HG03457 (cell line): ENCODE measurements around the gene LGALS3BP.

Source experiments
- ATAC-seq: cut with Tn5 transposase; IDR thresholded peaks from one replicate; pipeline ENCODE4 v1.9.1; 2021; ENCODE audit warnings: moderate number of reproducible peaks; ENCODE audit not compliant: unreplicated experiment

Gene LGALS3BP

DNA sequence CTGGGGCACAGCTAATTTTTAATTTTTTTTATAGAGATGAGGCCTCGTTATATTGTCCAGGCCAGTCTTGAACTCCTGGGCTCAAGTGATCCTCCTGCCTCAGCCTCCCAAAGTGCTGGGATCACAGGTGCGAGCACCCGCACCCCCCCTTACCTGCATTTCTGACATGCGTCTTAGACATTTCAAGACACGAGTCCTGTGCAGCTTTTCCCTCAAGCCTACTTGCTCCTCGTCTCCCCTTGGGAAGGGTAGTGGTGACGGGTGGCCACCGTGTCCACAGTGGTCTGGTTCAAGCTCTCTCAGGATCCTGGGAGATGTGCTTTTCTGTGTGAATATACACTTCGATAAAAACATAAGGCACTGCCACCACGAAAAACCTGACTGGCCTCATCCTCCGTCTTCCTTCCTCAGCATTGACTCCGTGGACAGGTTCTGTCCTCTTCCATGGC lies 20.2 kb upstream of the LGALS3BP start:
- no peak for ATAC-seq

DNA sequence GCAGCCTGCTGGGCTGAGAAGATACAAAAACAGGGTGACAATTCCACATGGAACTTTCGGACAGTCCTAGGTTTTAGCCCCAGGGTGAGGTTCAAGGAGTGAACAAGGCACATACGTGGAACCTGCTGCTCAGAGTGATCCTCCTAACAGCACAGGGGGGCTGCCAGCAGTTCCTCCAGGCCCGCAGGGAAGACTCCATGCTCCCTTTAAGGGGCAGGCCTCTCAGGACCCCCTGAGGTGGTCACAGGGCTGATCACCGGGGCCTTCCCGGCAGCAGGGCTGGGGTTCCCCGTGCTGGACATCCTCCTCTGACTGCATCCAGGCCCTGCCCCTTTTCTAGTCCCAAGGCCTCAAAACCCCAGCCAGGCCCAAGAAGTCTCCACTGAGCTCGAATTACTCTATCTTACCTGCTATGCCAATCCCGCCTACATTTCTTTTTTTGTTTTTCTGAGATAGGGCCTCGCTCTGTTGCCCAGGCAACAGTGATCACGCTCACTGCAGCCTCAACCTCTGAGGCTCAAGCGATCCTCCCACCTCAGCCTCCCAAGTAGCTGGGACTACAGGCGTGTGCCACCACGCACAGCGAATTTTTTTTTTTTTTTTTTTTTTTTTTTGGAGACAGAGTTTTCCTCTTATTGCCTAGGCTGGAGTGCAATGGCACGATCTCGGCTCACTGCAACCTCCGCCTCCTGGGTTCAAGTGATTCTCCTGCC lies 19.5 kb upstream of the LGALS3BP start:
- ATAC-seq: no peak

DNA sequence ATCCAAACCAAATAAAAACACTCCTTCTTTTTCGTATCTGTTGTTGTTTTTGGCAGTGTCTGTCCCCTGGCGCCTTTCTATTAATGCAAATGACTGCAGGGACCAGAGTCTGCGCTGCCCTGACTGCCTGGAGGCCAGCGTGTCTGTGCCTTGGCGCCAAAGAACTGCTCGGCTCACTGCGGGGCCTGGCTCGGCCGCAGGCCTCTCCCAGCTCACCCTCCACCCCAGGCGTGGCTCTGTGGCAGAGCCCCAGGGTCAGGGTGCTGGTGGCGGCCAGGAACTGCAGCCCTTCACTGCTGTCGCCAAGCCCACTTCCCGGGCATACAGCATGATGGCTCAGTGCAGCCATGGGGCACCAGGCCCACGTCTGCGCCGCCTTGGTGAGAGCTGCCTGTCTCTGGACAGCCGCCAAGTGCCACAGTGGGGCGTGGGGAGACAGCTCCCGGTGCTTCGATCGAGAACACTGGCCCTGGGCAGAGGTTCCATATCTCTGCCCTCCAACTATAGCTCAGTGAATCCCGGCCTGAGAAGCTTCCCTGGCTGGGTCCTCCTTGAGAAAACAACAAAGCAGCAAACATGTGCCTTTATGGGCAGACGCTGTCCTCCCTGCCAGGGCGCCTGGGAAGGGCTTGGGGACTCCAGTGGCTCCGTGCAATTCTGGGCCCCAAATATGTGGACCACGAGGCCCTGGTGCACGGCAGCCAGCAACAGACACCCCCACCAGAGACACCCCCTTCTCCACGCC lies 18.8 kb upstream of the LGALS3BP start:
- no peak for ATAC-seq

DNA sequence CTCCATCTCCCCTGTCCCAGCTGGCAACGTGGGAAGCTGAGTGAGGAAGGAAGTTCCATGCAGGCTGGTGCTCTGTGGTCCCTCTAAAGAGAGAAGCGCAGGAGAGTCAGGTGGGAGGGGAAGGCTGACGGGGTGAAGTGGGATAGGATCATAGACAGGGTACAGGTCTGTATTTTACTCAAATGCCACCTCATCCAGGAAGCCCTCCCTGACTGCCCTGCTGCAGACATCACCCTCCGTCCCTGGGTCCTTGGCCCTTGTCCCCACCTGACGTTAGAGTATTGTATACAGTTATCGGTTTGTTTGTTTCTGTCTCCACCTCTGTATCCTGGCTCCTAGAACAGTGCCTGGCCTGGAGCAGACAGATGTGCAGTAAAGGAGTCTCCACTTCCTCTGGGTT lies 18.2 kb upstream of the LGALS3BP start:
- no peak for ATAC-seq

DNA sequence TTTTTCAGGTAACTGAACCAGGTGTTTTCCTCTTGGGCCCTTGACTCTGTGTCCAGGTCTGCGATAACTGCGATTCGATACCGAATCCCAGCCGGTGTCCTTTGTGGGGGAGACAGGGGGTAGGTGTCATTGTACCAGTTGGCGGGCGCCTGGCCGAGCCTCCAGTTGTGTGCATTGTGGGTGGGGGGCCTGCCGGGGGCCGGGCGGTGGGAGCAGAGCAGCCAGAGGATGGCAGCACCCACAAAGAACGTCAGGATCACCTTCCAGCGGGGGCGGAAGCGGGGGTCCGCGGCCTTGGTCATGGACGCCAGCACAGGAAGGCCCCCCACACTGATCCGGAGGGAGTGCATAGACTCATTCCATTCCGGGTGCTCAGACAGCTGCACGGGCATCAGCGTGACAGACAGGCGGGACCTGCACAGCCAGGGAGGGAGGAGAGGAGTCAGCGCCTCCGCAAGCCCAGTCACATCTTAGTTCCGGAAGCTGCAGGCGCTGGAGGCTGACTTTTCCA lies 17.6 kb upstream of the LGALS3BP start:
- no peak for ATAC-seq

DNA sequence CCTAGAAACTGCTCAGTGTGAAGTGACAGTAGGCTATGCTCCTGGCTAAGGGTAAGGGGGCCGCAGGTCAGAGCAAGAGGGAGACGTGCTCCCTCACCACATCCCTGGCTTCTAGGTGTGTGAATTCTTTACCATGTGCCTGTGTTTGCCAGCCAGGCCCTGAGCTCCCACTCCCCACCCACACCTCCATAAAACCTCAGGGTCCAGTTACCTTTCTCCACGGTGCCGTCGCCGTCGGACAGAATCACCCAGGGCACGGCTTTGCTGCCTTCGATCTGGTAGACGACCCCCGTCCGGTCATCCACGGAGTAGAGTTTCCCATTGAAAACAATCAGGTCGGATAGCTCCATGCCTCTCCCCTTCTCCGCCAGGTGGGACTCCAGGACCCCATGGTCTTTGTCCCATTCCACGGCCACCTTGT lies 17.1 kb upstream of the LGALS3BP start:
- ATAC-seq: no peak

DNA sequence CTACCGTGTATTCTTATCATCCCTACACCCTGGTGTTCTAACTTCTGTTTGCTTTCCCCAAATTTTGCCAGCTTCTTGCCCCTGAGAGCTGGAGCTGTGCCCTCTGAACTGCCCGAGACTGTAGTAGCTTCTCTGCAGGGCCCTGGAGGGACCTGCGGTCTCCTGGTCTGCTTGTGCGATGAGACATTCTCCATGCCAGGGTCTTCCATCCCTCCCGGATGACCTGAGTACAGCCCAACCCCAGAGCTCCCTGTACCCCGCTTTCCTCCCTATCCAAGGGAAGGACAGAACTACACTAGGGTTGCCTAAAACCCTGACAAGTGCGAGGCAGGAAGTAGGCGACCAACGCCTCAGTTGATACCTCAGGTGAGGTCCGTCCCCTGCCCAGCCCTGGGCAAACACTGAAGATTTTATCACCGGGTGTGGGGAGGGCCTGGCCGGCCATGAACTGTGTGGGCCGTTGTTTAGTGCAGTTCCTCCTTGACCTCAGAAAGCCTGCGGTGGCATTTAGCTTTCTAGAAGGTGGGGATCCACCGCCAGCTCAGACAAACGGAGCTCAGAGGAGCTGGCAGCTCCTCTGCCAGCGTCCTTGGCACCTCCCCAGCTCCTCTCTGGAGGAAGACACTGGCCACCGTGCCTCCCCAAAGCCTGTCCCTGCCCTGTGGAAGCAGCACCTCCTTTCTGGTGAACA lies 16.2 kb upstream of the LGALS3BP start:
- ATAC-seq: no peak

DNA sequence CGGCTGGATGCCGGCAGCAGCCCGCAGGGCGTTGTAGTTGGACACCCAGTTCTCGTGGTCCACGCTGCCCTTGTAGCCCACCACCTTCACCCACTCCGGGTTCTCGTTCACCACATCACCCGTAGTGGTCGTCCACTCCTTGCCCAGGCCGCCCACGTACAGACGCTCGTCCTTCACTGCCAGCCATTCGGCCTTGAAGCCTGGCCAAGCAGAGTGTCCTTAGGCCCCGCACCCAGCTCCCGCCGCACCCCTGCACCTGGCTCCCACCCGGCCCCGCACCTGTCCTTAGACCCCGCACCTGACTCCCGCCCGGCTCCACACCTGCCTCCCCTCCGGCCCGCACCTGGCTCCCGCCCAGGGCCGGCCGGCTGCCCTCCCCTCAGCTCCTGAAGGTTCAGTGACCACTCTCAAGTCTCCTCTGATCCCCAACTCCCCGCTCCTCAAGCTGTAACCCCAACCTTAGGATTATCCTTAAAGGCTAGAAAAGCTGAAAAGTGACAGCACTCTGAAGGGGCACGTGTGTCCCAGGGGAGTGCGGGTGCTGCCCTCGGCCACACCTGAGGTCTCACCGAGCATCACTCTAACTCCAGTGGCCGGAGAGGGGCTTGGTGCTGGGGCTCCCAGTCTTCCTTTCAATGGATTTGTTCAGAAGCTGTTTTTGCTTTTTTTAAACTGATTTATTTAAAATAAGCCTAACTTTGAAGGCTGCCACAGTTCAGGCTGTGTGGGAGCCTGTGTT lies 15.5 kb upstream of the LGALS3BP start:
- no peak for ATAC-seq

DNA sequence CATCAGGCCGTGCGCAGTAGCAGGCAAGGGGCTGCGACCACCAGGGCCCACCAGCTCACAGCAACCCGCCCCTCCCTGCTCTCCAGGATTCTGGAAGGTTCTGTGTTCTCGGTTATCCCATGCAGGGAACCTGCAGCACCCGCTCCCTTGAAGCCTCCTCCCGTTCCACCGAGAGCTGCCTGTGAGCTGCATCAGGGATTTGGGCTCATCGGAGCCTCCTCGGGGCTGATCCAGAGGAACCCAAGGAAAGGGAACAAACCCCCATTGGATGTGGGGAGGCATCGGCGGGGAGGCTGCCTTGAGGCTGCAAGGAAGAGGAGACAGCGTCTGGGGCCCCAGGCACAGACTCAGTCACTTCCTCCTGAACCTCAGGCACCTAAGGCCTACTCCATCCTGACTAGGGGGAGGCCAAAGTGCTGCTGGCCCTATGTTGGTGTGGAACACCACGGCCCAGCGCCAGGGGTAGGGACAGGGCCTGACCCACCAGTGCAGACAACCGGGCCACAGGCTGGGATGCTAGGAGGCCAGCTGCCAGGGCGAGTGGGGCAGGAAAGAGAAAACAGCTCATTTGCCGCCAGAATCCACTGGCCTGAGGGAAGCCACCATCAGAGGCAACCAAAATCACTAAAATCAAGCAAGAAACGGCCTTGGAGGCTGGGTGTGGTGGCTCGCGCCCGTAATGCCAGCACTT lies 14.4 kb upstream of the LGALS3BP start:
- ATAC-seq: no peak

DNA sequence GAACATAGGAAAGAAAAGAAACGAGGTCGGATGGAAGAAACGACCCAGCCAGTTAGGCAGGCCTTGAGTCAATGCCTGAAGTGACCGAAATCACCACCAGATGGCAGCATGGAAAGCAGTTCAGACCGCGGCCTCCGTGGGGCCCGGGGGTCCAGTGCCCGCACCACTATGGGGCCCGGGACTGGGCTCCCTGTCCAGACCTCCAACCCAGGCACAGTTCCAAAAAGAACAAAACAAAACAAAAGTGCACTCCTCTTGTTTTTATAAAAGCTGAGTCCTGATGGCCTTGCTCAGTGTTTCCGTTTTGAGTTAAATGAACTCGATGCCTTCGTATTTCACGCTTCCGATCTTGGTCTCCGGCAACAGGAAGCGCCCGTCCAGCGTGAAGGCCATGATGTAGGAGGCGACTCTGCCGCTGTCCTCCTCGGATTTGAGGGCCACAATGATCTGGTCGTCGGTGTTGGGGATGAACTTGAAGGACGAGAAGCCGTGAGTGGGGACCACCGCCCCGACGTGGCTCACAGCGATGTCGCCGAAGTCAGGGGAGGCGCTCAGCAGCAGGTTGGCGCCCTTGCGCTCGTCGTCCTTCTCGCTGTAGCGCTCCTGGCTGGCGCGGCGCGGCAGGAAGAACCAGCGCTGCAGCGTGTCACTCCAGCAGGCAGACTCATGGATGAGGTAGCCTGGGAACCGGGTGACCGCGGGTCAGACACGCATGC lies 13.7 kb upstream of the LGALS3BP start:
- no peak for ATAC-seq

DNA sequence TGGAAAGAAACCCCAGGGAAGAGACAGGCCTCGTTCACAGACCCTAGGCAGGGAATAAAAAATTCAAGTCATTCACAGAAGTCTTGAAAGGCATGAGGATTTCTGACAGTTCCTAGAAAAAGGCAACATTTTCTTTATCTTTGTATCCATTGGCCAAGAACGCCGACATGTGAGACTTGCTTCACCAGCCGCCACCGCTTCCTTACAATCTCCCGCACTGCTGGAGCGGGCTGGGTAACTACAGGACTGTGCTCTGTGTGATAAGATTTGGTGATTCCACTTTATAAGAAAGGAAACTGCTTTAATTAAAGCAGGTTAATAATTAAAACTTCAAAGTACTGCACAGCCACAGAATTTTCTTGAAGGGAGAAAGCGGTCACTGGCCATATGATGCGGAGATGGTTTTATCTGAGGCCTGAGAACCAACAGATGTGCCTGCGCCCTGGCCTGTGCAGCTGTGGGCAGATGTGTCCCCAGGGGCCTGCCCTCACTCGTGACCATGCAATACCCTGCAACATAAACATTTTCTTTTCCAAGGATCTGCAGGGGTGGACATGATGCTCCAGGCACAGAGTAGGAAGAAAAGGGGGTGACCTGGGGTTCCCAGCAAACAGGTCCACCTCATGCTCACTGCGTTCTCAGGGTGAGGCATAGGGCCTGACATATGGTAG lies 13.0 kb upstream of the LGALS3BP start:
- ATAC-seq: no peak

DNA sequence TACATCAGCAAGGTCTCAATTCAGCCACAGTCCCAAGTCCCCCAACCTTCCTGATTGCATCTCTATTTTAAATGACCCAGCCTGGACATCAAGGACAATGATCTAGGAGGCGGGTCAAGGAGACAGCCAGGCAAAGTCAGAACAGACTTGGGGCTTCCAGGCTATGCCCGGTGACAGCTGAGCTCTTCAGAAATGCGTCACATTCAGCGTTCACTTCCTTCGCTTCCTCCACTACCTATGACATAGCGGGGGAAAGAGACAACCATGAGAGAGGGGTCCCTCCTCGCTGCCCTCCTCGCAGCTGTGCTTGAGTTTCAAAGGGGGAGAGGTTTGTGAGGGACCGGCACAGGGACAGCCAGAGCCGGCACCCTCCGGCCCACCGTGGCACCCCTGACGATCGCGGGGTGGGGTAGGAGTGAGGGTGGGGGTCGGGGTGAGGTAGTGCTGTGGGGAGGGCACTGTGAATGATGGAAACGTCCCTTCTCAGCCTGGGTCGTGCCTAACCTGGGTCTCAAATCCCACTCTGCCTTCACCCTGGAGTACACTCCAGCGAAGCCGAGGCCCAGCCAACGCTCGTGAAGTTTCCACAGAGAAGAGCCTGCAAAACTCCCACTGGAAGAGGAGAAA lies 12.3 kb upstream of the LGALS3BP start:
- no peak for ATAC-seq

DNA sequence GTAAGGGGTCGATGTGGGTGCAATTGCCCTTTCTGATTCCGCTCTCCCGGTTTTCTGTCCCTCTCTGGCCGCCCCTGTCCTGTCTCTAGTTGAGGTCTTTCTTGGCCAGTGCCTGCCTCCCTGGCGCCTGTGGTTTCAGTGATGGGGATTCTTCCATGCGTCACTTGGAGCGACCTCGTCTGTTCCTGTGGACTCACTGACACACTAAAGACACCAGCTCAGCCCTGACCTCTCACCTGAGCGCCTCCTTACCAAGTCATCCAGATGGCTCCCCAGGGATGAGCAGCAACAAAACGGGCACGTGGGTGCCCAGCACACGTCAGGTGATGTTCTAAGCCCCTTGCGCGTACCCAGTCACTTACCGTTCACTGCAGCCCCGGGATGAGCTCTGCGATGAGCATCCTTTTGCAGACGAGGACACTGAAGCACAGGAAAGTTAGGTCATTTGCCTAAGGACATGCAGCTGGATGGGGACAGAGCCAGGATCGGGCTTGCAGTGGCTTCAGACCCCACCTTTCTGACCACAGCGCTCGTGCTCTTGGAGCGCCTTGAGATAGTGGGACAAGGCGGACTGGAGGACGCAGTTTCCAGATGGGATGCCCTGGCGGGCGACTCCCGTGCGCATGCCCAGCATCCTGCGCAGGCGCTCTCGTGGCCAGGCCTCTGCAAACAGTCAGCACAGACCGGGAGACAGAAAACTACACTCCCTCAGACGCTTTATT lies 11.5 kb upstream of the LGALS3BP start:
- no peak for ATAC-seq

DNA sequence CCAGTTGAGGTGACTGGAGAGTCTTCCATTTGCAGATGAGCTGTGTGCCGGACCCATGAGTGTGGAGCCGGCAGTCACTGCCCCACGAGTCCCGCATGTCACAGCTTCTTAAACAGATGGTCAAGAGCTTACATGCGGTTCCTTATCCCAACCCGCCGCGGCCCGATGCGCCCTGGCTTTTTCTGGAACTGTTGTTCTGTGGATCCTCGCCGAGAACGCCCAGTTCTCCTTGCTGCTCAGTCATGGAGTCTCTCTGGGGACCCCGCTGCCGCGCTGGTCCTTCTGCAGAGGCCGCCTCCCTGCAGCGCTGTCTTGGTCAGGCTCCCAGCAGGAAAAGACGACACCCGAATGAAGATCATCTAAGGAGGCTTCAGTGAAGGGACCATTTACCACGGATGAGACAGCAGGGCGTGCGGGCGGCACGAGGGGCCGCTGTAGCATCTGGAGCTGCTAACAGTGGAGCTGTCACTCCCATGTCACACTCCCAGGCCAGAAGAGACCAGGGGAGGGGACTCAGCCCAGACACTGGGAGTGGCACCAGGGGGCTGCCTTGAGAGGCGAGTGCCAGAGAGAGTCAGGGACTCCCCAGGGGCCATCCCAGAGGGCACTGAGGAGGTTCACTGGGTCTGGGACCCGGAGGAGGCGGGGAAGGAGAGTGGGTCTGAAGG lies 10.8 kb upstream of the LGALS3BP start:
- ATAC-seq: no peak

DNA sequence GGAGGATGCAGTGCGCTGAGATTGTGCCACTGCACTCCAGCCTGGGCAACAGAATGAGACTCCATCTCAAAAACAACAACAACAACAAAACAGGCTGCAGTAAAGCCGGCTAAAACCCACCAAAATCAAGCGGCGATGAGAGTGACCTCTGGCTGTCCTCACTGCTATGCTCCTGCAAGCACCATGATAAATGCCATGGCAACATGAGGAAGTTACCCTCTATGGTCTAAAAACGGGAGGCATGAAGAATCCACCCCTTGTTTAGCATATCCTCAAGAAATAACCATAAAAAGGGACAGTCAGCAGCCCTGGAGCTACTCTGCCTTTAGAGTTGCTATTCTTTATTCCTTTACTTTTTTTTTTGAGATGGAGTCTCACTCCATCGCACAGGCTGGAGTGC lies 8.4 kb upstream of the LGALS3BP start:
- ATAC-seq: no peak

DNA sequence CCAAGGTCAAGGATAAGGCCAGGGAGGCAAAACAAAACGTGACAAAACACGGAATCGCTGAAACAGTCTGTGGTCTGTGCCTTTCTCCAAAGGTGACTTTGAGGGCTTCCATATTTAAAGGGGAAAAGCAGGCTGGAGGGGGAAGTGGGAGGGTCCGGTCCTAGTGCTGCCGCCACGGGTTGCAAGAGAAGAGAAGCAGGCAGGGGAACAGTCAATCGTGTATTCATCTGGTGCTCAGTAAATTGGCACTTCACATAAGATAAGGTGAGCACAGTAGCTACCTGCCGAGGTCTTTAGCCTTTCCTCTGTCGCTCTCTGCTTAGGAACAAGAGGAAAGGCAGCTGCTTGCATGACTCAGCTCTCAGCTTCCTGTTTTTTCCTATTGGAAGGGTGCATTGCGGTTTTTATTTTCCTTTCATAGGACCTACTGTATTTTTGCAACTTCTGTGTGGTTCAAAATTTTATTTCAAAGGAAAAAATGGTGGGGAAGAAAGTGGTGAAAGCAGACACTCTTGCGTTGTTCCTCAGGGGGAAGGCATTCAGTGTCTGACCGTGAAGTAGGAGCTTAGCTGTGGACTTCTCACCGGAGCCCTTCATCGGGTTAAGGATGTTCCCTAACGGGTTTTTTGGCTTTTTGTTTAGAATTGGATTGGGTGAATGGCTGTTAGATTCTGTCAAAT lies 7.1 kb upstream of the LGALS3BP start:
- ATAC-seq: no peak

DNA sequence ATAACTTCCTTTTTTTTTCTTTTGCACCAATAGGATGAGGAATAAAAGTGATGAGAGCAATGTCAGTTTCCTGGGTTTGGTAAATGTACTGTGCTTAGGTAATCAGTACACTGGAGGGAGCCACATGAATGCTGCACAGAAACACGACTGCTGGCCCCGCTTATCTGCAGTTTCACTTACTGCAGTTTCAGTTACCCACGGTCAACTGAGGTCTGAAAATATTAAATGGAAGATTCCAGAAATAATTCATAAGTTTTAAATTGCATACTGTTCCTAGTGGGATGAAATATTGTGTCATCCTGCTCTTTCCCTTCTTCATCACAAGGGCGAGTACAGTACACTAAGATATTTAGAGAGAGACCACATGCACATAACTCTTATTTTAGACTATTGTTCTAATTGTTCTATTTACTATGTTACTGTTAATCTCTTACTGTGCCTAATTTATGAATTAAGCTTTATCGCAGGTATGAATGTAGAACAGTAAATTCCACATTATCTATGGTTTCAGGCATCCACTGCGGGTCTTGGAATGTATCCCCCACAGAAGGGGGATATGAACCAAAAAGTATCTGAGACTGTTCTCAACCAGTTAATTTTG lies 6.4 kb upstream of the LGALS3BP start:
- ATAC-seq: no peak
